Measurements from ENCODE around the gene ZNF346.
"Not testable (repeated sequence)": the region's sequence is repeated elsewhere in the genome, so short reads cannot be mapped to it uniquely, and the experiment has no call there.

ZNF346 gene

GRCh38 chr5:176996780-176997179, 25.7 kb upstream of the ZNF346 start:
- Histone ChIP-seq H3K27ac (ENCODE audit: low read length) (no peak overlapping the region; the same call in 1 of the 2 replicates), H3K4me3 (ENCODE audit: low read depth in 1 of 2, low read length in 2 of 2) (no peak overlapping the region), H3K4me1 (ENCODE audit: insufficient read depth, low read length) (no peaks in the 10 kb centered on the region), H4K20me1 (ENCODE audit: insufficient read depth, low read length) (peaks cover 57% of the 10 kb centered on the region), H3K27me3 (ENCODE audit: insufficient read depth, low read length, poor library complexity) (no peaks in the 10 kb centered on the region), H3K4me2 (ENCODE audit: insufficient read depth, low read length) (no peak overlapping the region), H3K9ac (ENCODE audit: low read depth, low read length) (no peak overlapping the region), H2AFZ (ENCODE audit: low read depth, low read length) (no peak overlapping the region), H3K36me3 (ENCODE audit: insufficient read depth, low read length) (peaks cover 13% of the 10 kb centered on the region), H3K79me2 (ENCODE audit: insufficient read depth, low read length) (peaks cover 100% of the 10 kb centered on the region), H3K9me3 (ENCODE audit: insufficient read depth, low read length, severe bottlenecking) (no peaks in the 10 kb centered on the region)
- DNase-seq (no peak), ATAC-seq (ENCODE audit: insufficient read depth, low read depth) (no peak)
- no peak for TF ChIP-seq EZH2 (IDR thresholded peaks at IDR 0.05; ENCODE audit: borderline replicate concordance, low read depth, low read length, severe bottlenecking)
- TF ChIP-seq, protein P1, sequence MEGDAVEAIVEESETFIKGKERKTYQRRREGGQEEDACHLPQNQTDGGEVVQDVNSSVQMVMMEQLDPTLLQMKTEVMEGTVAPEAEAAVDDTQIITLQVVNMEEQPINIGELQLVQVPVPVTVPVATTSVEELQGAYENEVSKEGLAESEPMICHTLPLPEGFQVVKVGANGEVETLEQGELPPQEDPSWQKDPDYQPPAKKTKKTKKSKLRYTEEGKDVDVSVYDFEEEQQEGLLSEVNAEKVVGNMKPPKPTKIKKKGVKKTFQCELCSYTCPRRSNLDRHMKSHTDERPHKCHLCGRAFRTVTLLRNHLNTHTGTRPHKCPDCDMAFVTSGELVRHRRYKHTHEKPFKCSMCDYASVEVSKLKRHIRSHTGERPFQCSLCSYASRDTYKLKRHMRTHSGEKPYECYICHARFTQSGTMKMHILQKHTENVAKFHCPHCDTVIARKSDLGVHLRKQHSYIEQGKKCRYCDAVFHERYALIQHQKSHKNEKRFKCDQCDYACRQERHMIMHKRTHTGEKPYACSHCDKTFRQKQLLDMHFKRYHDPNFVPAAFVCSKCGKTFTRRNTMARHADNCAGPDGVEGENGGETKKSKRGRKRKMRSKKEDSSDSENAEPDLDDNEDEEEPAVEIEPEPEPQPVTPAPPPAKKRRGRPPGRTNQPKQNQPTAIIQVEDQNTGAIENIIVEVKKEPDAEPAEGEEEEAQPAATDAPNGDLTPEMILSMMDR (IDR thresholded peaks at IDR 0.05; ENCODE audit: borderline replicate concordance, extremely low read depth, low read length, poor library complexity, severe bottlenecking): no peak

DNA sequence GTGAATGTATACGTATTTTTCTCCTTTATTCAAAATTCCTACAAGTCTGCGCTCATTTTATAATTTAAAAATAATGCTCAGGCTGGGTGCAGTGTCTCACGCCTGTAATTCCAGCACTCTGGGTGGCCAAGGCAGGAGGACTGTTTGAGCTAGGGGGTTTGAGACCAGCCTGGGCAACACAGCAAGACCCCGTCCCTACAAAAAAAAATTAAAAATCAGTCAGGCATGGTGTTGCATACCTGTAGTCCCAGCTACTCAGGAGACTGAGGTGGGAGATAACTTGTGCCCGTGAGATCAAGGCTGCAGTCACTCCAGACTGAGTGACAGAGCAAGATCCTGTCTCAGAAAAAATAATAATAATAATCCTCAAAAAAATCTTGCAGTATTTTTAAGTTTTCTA, 23.7 kb upstream of the ZNF346 start:
- Histone ChIP-seq H4K20me1 (ENCODE audit: insufficient read depth, low read length) (peaks cover 64% of the 10 kb centered on the region), H3K27me3 (ENCODE audit: insufficient read depth, low read length, poor library complexity) (no peaks in the 10 kb centered on the region), H2AFZ (ENCODE audit: low read depth, low read length) (no peak overlapping the region), H3K27ac (ENCODE audit: low read length) (no peak overlapping the region), H3K4me2 (ENCODE audit: insufficient read depth, low read length) (no peak overlapping the region), H3K4me3 (ENCODE audit: low read depth in 1 of 2, low read length in 2 of 2) (no peak overlapping the region), H3K4me1 (ENCODE audit: insufficient read depth, low read length) (peaks cover 4% of the 10 kb centered on the region), H3K9ac (ENCODE audit: low read depth, low read length) (no peak overlapping the region), H3K36me3 (ENCODE audit: insufficient read depth, low read length) (peaks cover 15% of the 10 kb centered on the region), H3K9me3 (ENCODE audit: insufficient read depth, low read length, severe bottlenecking) (no peaks in the 10 kb centered on the region), H3K79me2 (ENCODE audit: insufficient read depth, low read length) (peaks cover 100% of the 10 kb centered on the region)
- ATAC-seq (ENCODE audit: insufficient read depth, low read depth) (no peak), DNase-seq (no peak)
- no peak for TF ChIP-seq EZH2 (IDR thresholded peaks at IDR 0.05; ENCODE audit: borderline replicate concordance, low read depth, low read length, severe bottlenecking)
- TF ChIP-seq, protein P1 (IDR thresholded peaks at IDR 0.05; ENCODE audit: borderline replicate concordance, extremely low read depth, low read length, poor library complexity, severe bottlenecking): no peak

DNA sequence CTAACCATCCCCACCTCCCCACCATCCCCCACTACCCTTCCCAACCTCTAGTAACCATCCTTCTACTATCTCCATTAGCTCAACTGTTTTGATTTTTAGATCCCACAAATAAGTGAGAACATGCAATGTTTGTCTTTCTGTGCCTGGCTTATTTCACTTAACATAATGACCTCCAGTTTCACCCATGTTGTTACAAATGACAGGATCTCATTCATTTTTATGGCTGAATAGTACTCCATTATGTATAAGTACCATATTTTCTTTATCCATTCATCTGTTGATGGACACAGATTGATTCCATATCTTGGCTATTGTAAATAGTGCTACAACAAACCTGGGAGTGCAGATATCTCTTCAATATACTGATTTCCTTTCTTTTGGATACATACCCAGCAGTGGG, 23.0 kb upstream of the ZNF346 start:
- H3K27ac ChIP-seq (ENCODE audit: low read length); DNase-seq; H3K4me2 ChIP-seq (ENCODE audit: insufficient read depth, low read length); H3K27me3 ChIP-seq (ENCODE audit: insufficient read depth, low read length, poor library complexity); H3K9me3 ChIP-seq (ENCODE audit: insufficient read depth, low read length, severe bottlenecking); ATAC-seq (ENCODE audit: insufficient read depth, low read depth); H2AFZ ChIP-seq (ENCODE audit: low read depth, low read length); H3K9ac ChIP-seq (ENCODE audit: low read depth, low read length); H3K4me3 ChIP-seq (ENCODE audit: low read depth in 1 of 2, low read length in 2 of 2): not testable (repeated sequence)
- H3K4me1 ChIP-seq (ENCODE audit: insufficient read depth, low read length): peaks cover 11% of the 10 kb centered on the region
- H3K79me2 ChIP-seq (ENCODE audit: insufficient read depth, low read length): peaks cover 100% of the 10 kb centered on the region
- H3K36me3 ChIP-seq (ENCODE audit: insufficient read depth, low read length): peaks cover 19% of the 10 kb centered on the region
- peaks cover 65% of the 10 kb centered on the region for H4K20me1 ChIP-seq (ENCODE audit: insufficient read depth, low read length)

- H2AFZ ChIP-seq (ENCODE audit: low read depth, low read length): no peak overlapping the region
- peaks cover 13% of the 10 kb centered on the region for H3K36me3 ChIP-seq (ENCODE audit: insufficient read depth, low read length)
- TF ChIP-seq, protein P1 (IDR thresholded peaks at IDR 0.05; ENCODE audit: borderline replicate concordance, extremely low read depth, low read length, poor library complexity, severe bottlenecking): no peak
- no peak for TF ChIP-seq EZH2 (IDR thresholded peaks at IDR 0.05; ENCODE audit: borderline replicate concordance, low read depth, low read length, severe bottlenecking)
- H3K27ac ChIP-seq (ENCODE audit: low read length): no peak overlapping the region
- DNase-seq (no peak), ATAC-seq (ENCODE audit: insufficient read depth, low read depth) (no peak)
- peaks cover 50% of the 10 kb centered on the region for H4K20me1 ChIP-seq (ENCODE audit: insufficient read depth, low read length)
- H3K27me3 ChIP-seq (ENCODE audit: insufficient read depth, low read length, poor library complexity): no peaks in the 10 kb centered on the region
- no peaks in the 10 kb centered on the region for H3K9me3 ChIP-seq (ENCODE audit: insufficient read depth, low read length, severe bottlenecking)
- H3K79me2 ChIP-seq (ENCODE audit: insufficient read depth, low read length): peaks cover 82% of the 10 kb centered on the region
- H3K9ac ChIP-seq (ENCODE audit: low read depth, low read length): 0 out of 2 replicates have a peak overlapping the region, but pooled peaks have one; percentile 12
- peaks cover 31% of the 10 kb centered on the region for H3K4me1 ChIP-seq (ENCODE audit: insufficient read depth, low read length)
- peak overlapping the region; percentile 89 for H3K4me2 ChIP-seq (ENCODE audit: insufficient read depth, low read length)
- H3K4me3 ChIP-seq (ENCODE audit: low read depth in 1 of 2, low read length in 2 of 2): no peak overlapping the region; a peak in 1 of 4 replicates
Observed at GRCh38 chr5:177003649-177004048, 18.8 kb upstream of the ZNF346 start.
